Femur (tissue), 1 donor: ENCODE results near the gene TDRD6.
A peak's percentile ranks its signal among the peaks of the same experiment; 100 is the strongest.
"Not testable (repeated sequence)": the region's sequence is repeated elsewhere in the genome, so short reads cannot be mapped to it uniquely, and the experiment has no call there.

Experiments
- DNase-seq: peaks from one replicate; pipeline ENCODE4 v3.0.0-alpha.2; 2017

The TDRD6 gene

GRCh38 chr6:46687619-46688097 is at the start of gene TDRD6:
TDRD6 (plus strand) TSS chr6:46687885; CDS start chr6:46688129, 244 bp downstream.
- no peak for DNase-seq

DNA sequence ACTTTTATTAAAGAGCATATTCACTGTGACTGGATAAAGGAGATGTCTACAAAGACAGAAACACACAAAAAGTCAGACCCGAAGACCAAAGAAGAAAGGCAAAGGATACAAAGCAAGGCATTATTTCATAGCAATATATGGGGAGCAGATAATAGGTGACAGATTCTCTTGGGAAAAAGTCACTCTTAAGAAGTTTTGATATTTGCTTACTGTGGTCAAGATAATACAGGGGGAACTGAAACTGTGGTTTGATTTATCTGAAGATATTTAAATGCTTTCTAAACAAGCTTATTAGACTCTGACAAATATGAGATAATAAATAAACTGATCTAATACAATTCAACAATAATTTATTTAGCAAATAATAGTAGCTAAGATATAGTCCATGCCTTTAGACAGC is 49.8 kb upstream of the TDRD6 start:
- DNase-seq, result no peak

- no peak for DNase-seq
Observed at GRCh38 chr6:46638650-46639049, 49.0 kb upstream of the TDRD6 start.

GRCh38 chr6:46642928-46643751 is 44.5 kb upstream of the TDRD6 start:
- DNase-seq, result no peak

DNA sequence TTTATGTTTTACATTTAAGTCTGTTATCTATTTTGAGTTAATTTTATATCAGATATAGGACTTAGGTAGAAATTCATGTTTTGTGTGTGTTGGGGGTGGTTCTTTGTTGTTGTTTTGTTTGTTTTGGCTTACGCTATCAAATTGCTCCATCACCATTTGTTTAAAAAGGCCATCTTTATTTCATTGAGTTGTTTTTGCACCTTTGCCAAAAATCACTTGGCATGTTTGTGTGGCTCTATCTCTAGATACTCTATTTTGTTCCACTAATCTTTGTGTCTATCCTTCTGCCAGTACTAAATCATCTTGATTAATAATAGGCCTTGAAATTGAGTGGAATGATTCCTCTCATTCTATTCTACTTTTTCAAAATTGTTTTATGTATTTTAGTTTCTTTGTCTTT is 42.4 kb upstream of the TDRD6 start:
- no peak for DNase-seq

DNA sequence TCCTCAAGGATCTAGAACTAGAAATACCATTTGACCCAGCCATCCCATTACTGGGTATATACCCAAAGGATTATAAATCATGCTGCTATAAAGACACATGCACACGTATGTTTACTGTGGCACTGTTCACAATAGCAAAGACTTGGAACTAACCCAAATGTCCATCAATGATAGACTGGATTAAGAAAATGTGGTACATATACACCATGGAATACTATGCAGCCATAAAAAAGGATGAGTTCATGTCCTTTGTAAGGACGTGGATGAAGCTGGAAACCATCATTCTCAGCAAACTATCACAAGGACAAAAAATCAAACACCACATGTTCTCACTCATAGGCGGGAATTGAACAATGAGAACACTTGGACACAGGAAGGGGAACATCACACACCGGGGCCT is 39.6 kb upstream of the TDRD6 start:
- not testable (repeated sequence) for DNase-seq

- no peak for DNase-seq
Observed at GRCh38 chr6:46648869-46649492, 38.7 kb upstream of the TDRD6 start.

GRCh38 chr6:46651006-46651405 is 36.7 kb upstream of the TDRD6 start:
- DNase-seq, result no peak

DNA sequence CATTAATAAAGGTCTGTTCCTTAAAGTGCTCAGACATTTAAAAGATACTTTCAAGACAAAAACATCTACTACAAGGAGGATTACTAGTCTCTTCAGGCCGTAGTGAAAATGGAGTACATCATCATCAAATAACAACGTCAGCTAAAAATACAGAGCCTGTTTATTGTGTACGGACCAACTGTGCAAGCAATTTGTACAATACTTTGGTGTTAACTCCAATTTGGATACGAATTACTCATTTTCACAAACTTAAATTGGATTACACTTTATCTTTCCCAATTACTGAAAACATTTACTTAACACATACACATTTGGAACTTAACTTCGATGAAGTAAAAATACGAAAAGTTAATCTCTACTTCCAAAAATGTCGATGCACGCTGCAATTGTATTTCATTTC is 35.9 kb upstream of the TDRD6 start:
- DNase-seq, result no peak

- no peak for DNase-seq
Observed at GRCh38 chr6:46652232-46652602, 35.5 kb upstream of the TDRD6 start.

DNA sequence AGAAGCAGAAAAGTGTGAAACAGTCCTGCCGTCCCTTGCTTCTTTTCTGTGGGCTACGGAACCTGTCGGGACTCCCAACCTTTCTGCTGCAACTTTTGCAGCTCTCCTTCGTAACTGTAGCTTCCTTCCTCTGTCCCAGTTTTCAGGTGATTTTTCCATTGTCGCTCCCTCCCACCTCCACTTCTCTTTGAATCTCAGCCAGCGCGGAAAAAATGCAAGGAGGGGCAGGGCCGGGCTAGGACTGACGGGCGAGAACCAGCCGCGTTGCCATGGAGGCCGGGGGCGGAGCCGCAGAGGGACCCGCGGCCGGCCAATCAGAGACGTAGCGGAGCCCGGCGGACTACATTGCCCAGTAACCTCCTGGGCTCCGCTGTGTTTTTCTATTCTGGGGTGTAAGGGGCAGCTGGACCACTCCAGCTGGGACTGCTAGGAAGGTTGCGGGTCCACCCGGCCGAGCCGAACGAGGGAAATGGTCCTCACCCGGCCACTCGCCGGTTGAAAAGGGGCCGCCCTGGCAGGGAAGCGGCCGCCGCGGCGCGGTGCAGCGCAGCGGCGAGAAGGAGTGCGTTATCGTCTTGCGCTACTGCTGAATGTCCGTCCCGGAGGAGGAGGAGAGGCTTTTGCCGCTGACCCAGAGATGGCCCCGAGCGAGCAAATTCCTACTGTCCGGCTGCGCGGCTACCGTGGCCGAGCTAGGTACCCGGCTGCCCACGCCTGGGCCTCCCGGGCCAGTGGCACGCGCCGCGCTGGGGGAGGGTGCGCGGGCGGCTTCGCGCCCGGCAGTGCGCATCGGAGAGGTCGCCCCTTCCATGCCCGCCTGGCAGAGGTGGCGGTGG is 34.9 kb upstream of the TDRD6 start, which contains the start of the genes CYP39A1 and SLC25A27:
CYP39A1 (minus strand) TSS at position 216 of the 836 bp plus-strand sequence. CDS start 236 bp downstream, outside the sequence.
SLC25A27 (plus strand) TSS at position 373 of the 836 bp plus-strand sequence; CDS start at position 591, 218 bp downstream.
- DNase-seq, result peak; percentile 95

DNA sequence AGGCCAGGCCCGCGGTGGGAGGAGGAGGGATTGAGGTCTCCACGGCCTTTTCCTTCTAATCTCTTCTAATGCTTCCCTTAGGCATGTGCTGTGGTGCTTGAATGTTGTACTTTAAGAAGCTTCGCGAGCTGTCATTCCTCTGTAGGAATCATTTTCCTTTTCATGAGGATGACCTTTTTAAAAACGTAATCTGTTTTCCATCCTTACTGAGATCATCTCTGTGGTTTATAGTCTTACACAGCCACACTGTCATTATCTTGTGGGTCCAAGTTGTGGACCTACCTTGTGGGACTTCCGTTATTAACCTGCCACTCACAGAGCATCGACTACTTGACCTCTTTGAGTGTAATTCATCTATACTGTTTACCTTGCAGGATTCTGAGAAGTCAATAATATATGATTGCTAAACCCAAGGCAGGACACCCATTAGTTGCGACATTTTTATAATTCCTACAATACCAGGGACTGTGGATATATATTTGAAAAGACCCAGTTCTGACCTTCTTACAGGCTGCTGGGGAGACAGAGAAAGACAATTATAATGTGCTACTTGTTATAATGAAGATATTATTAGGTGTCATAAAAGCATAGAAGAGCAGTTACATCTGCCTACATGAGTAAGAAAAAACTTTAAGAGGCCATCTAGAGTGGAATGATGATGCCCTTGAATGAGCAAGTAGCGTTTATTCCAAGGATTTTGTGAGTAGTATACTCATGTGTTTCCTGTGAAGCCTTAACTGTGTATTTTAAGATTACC is 34.1 kb upstream of the TDRD6 start:
- DNase-seq, result no peak

GRCh38 chr6:46655803-46656202 is 31.9 kb upstream of the TDRD6 start:
- no peak for DNase-seq

- DNase-seq, result no peak
Observed at GRCh38 chr6:46657642-46658041, 30.0 kb upstream of the TDRD6 start.

DNA sequence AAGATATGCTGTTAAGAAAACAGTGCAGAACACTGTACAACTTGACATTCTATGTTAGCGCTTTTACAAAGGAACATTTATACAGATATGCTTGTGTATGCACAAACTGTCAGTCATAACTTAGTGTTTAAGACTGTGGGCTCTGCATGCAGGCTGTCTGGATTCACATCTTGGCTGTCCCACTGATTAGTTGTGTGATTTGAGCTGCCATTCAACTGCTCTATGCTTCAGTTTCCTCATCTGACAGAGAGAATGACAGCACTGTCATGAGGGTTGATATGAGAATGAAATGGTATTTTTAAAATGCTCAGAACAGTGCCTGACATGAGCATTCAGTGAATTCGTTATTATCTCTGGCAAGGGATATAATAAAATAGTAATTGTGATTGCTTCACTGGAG is 26.2 kb upstream of the TDRD6 start:
- DNase-seq, result no peak

DNA sequence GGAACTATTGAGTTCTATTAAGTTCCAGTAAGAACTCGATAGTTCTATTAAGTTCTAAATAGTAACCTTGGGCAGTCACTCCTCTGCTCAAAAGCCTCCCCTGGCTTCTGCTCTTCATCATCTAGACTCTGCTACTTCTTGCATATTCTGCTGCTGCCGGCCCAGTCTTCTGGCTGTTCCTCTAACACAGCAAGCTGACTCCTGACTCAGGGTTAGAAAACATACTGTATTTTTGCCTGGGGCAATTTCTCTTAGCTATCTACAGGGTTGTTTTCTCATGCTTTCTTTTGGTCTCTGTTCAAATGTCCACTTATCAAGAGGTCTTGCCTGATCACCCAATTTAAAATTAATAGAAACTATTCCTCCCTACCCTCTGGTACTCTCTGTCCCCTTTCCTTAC is 20.3 kb upstream of the TDRD6 start:
- no peak for DNase-seq

- DNase-seq, result no peak
Observed at GRCh38 chr6:46674410-46674809, 13.3 kb upstream of the TDRD6 start.

GRCh38 chr6:46676604-46677313 is 10.9 kb upstream of the TDRD6 start:
- DNase-seq, result no peak

- DNase-seq, result no peak
Observed at GRCh38 chr6:46677314-46677654, 10.4 kb upstream of the TDRD6 start.

GRCh38 chr6:46684771-46685170 is 2.9 kb upstream of the TDRD6 start:
- DNase-seq, result no peak

DNA sequence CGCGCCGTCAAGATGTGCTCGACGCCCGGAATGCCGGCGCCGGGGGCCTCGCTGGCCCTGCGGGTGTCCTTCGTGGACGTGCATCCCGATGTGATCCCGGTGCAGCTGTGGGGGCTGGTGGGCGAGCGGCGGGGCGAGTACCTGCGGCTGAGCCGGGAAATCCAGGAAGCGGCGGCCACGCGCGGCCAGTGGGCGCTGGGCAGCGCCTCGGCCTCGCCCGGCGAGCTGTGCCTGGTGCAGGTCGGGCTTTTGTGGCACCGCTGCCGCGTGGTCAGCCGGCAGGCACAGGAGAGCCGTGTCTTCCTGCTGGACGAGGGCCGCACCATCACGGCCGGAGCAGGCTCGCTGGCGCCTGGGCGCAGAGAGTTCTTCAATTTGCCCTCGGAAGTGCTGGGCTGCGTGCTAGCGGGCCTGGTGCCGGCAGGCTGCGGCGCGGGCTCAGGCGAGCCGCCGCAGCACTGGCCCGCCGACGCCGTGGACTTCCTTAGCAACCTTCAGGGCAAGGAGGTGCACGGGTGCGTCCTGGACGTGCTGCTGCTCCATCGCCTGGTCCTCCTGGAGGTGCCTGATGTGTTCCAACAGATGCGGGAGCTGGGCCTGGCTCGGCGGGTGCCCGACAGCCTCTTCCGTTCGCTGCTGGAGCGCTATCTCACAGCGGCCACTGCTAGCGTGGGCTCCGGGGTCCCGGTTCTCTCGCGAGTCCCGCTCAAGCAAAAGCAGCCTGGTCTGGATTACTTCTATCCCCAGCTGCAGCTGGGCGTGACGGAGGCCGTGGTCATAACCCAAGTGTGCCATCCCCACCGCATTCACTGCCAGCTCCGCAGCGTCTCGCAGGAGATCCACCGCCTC is 656 bp downstream of the TDRD6 start:
- DNase-seq, result no peak
